Nephron (organoid): ENCODE results near the gene TLCD4.

Experiments used
- H3K27ac Mint-ChIP-seq, 3 experiments: 2 replicates each; pipeline ENCODE4 v1.8.0; 2020; ENCODE audit warnings: mixed read lengths in 3 of 3, mild to moderate bottlenecking in 2 of 3, moderate library complexity in 1 of 3
- H3K27me3 Mint-ChIP-seq: 2 replicates; pipeline ENCODE4 v1.8.0; 2021; ENCODE audit warnings: low read depth, mild to moderate bottlenecking, moderate library complexity, mixed read lengths
- H3K36me3 Mint-ChIP-seq: 2 replicates; pipeline ENCODE4 v1.8.0; 2020; ENCODE audit warnings: low read depth, mixed read lengths
- H3K4me1 Mint-ChIP-seq: 2 replicates; pipeline ENCODE4 v1.8.0; 2020; ENCODE audit warnings: mixed read lengths
- H3K4me3 Mint-ChIP-seq, 3 experiments: 2 replicates each; pipeline ENCODE4 v1.8.0; 2020; ENCODE audit warnings: mild to moderate bottlenecking in 3 of 3, mixed read lengths in 3 of 3, moderate library complexity in 2 of 3
- H3K9me3 Mint-ChIP-seq: 2 replicates; pipeline ENCODE4 v1.8.0; 2020; ENCODE audit warnings: mixed read lengths
- CTCF ChIP-seq, 3 experiments: fragments of 200-600 bp; sonication (generic); IDR thresholded peaks; one replicate each; pipeline ENCODE4 v1.5.0; 2021; ENCODE audit warnings: antibody characterized with exemption in 3 of 3; ENCODE audit not compliant: unreplicated experiment in 3 of 3

TLCD4 gene, protein sequence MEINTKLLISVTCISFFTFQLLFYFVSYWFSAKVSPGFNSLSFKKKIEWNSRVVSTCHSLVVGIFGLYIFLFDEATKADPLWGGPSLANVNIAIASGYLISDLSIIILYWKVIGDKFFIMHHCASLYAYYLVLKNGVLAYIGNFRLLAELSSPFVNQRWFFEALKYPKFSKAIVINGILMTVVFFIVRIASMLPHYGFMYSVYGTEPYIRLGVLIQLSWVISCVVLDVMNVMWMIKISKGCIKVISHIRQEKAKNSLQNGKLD

DNA sequence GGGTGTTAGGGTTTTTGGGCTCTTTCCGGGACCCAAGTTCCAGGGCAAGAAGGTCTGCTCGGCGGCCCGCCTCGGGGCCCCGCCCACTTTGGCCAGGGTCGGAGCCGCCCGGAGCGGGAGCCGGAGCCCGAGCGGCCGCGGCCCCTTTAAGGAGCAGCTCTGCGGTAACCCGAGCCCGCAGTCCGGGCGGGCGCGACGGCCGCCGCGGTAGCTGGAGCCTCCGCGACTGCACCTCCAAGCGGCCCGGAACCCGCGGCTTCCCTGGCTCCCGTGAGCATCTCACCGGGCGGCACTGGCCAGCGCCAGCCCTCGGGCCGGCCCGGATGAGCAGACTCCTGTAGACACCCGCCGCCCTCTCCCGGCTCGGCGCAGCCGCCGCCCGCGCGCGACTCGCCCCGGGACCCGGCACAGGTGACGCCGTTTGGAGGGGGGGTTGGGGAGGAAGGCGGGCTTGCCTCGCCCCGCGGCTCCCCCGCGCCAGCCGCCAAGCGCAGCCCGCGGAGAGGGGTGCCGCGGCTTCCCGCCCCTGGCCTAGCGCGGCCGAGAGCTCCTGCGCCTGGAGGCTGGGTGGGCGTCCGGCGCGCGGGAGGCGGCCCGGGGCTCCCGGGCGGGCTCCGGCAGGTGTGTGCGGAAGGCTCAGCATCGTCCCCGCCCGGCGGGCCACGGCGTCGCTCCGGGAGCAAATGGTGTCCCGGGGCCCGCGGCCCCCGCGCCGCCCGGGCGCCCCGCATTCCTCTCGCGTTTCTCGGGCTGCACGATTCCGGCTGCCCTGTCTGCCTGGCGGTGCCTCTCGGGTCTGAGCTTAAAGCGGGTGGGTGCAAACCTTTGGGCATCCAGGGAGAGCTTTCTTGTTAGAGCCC is at the start of gene TLCD4:
TLCD4 (plus strand) TSS at position 149 of the 860 bp plus-strand sequence. CDS start 26,547 bp downstream, outside the sequence.
- Mint-ChIP-seq H3K4me1 (peaks cover 28% of the 10 kb centered on the region), H3K9me3 (no peaks in the 10 kb centered on the region), H3K36me3 (no peaks in the 10 kb centered on the region), H3K27me3 (peaks cover 53% of the 10 kb centered on the region), H3K4me3 (peak within 1 kb of the TSS; percentile 87 to 98 (median 98)), H3K27ac (peak within 1 kb of the TSS; percentile 67 to 98 (median 90))
- TF ChIP-seq CTCF (IDR thresholded peaks at IDR 0.05; ENCODE audit: unreplicated experiment in 3 of 3) = no peak

DNA sequence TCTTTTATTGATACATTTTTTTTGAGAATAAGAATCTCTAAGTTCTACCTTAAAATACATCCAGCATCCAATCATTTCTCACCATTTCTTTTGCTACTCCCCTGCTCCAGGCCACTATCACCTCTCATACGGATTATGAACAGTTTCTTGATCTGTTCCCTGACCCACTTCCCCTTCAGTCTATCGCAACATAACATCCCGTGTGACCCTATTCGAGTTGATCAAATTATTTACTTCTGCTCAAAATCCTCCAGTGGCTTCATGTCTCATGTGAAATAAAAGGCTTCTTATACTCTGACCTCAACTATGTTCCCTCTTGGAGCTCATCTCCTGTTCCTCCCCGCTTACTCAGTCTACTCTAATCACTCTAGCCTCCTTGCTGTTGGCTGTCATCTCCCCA is 49.6 kb upstream of the TLCD4 start:
- no peak for TF ChIP-seq CTCF (IDR thresholded peaks at IDR 0.05; ENCODE audit: unreplicated experiment in 3 of 3)
- Mint-ChIP-seq H3K4me3 (no peak overlapping the region), H3K27me3 (no peaks in the 10 kb centered on the region), H3K36me3 (peaks cover 22% of the 10 kb centered on the region), H3K4me1 (peaks cover 10% of the 10 kb centered on the region), H3K9me3 (no peaks in the 10 kb centered on the region), H3K27ac (no peak overlapping the region)

GRCh38 chr1:95068956-95069709 is 48.0 kb upstream of the TLCD4 start:
- Mint-ChIP-seq H3K27me3 (no peaks in the 10 kb centered on the region), H3K9me3 (no peaks in the 10 kb centered on the region), H3K4me3 (peak overlapping the region in 1 of 3 experiments; percentile 7), H3K4me1 (peaks cover 10% of the 10 kb centered on the region), H3K27ac (peak overlapping the region; percentile 56 to 73 (median 66)), H3K36me3 (peaks cover 6% of the 10 kb centered on the region)
- no peak for TF ChIP-seq CTCF (IDR thresholded peaks at IDR 0.05; ENCODE audit: unreplicated experiment in 3 of 3)

DNA sequence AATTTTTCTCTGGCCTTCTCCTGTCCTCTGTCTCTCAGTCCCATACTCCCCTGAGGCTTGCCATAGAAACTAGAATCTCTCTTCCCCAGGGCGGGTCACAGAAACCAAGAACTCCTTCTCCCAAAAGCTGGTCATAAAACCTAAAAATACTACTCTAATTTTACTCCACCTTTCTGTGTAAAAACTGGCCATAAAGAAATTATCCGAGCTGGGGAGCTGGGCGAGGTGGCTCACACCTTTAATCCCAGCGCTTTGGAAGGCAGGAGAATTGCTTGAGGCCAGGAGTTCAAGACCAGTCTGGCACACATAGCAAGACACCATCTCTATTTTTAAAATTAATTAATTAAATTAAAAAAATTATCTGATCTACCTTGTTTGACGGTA is 47.5 kb upstream of the TLCD4 start:
- peak overlapping the region; percentile 56 to 73 (median 66) for H3K27ac Mint-ChIP-seq
- TF ChIP-seq CTCF (IDR thresholded peaks at IDR 0.05; ENCODE audit: unreplicated experiment in 3 of 3) = no peak
- no peaks in the 10 kb centered on the region for H3K9me3 Mint-ChIP-seq
- peaks cover 3% of the 10 kb centered on the region for H3K36me3 Mint-ChIP-seq
- H3K4me3 Mint-ChIP-seq = no peak overlapping the region
- no peaks in the 10 kb centered on the region for H3K27me3 Mint-ChIP-seq
- H3K4me1 Mint-ChIP-seq = peaks cover 10% of the 10 kb centered on the region

GRCh38 chr1:95071539-95071938 is 45.6 kb upstream of the TLCD4 start:
- Mint-ChIP-seq H3K4me1 (peaks cover 10% of the 10 kb centered on the region), H3K27ac (peak overlapping the region; percentile 99 to 100 (median 99)), H3K4me3 (peak overlapping the region; percentile 92 to 97 (median 96)), H3K27me3 (no peaks in the 10 kb centered on the region), H3K9me3 (no peaks in the 10 kb centered on the region), H3K36me3 (no peaks in the 10 kb centered on the region)
- TF ChIP-seq CTCF (IDR thresholded peaks at IDR 0.05; ENCODE audit: unreplicated experiment in 3 of 3) = no peak
